SK-N-MC (cell line): ENCODE measurements around the gene AKAP13.

Source experiments
- EZH2 ChIP-seq: fragments of 200-600 bp; sonication (generic); IDR thresholded peaks from one replicate; pipeline ENCODE4 v1.6.1; 2017; ENCODE audit warnings: antibody characterized with exemption
- POLR2AphosphoS5 ChIP-seq: IDR thresholded peaks from 2 replicates; pipeline ENCODE4 v1.6.1; 2012; ENCODE audit warnings: mild to moderate bottlenecking, low read depth, low read length, borderline replicate concordance

GRCh38 chr15:85564686-85565085 lies 184.3 kb downstream of the AKAP13 start:
- TF ChIP-seq EZH2 (no peak), POLR2AphosphoS5 (no peak)
